ENCODE results near the gene PERM1. TPM values are rescaled to one million over a fixed set of nuclear protein-coding genes. Genes with fewer than 3 reads are reported as not detected.
A peak's percentile ranks its signal among the peaks of the same experiment; 100 is the strongest.

Gene PERM1
- total and polyA plus RNA-seq, 2 of the 13 experiments (the other 11 are each of a cell fraction or from before 2014, with no cell fraction given) = 0.04 to 0.29 TPM

DNA sequence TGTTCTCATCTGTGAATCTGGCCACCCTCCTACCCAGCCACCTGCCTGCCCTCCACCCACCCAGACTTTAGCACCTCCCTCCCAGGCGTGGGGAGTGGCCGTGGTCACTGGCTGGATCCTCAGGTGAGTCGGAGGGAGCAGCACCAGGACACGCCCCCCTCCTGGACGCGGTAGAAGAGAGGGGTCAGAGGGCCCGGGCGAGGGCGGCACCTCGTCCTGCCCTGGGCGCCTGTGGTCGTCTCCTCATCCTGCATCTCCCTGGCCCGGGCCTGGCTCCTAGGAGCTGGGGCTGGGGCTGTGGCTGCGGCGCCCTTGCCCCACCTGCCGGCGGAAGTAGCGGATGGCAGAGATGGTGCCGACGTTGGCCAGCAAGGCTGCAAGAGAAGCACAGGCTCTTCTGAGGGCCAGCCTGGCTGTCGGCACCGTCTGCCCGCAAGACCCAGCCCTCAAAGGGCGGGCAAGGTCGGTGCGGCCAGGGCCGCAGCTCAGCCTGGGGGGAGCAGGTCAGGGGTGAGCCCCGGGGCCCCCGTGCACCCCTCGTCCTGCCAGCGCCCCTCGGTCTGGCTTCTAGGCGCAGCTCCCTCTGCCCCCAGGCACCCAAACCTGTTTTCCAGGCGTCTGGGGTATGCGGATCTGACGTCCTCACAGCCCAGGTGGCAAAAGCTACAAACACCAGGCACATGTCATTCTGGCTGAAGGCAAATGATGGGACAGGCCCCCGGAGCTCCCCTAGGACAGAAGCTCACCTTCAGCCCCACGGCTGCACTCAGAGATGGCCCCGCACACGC, 5.8 kb downstream of the PERM1 start (continued):
- TF ChIP-seq, protein P1, sequence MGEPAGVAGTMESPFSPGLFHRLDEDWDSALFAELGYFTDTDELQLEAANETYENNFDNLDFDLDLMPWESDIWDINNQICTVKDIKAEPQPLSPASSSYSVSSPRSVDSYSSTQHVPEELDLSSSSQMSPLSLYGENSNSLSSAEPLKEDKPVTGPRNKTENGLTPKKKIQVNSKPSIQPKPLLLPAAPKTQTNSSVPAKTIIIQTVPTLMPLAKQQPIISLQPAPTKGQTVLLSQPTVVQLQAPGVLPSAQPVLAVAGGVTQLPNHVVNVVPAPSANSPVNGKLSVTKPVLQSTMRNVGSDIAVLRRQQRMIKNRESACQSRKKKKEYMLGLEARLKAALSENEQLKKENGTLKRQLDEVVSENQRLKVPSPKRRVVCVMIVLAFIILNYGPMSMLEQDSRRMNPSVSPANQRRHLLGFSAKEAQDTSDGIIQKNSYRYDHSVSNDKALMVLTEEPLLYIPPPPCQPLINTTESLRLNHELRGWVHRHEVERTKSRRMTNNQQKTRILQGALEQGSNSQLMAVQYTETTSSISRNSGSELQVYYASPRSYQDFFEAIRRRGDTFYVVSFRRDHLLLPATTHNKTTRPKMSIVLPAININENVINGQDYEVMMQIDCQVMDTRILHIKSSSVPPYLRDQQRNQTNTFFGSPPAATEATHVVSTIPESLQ (CRISPR knock-in tag; conservative IDR thresholded peaks at IDR 0.05) = no peak
- no peak for TF ChIP-seq MBNL3 (CRISPR knock-in tag; conservative IDR thresholded peaks at IDR 0.05)
- TF ChIP-seq KDM6A (CRISPR knock-in tag; IDR thresholded peaks at IDR 0.05; ENCODE audit: low read depth) = no peak
- TF ChIP-seq, protein P2, sequence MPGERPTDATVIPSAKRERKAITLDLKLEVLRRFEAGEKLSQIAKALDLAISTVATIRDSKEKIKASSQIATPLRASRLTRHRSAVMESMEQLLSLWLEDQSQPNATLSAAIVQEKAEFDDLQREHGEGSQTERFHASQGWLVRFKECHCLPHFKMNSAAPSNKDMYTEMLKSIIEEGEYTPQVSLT (CRISPR knock-in tag; IDR thresholded peaks at IDR 0.05; ENCODE audit: borderline replicate concordance, low read depth) = no peak
- TF ChIP-seq, protein P3, sequence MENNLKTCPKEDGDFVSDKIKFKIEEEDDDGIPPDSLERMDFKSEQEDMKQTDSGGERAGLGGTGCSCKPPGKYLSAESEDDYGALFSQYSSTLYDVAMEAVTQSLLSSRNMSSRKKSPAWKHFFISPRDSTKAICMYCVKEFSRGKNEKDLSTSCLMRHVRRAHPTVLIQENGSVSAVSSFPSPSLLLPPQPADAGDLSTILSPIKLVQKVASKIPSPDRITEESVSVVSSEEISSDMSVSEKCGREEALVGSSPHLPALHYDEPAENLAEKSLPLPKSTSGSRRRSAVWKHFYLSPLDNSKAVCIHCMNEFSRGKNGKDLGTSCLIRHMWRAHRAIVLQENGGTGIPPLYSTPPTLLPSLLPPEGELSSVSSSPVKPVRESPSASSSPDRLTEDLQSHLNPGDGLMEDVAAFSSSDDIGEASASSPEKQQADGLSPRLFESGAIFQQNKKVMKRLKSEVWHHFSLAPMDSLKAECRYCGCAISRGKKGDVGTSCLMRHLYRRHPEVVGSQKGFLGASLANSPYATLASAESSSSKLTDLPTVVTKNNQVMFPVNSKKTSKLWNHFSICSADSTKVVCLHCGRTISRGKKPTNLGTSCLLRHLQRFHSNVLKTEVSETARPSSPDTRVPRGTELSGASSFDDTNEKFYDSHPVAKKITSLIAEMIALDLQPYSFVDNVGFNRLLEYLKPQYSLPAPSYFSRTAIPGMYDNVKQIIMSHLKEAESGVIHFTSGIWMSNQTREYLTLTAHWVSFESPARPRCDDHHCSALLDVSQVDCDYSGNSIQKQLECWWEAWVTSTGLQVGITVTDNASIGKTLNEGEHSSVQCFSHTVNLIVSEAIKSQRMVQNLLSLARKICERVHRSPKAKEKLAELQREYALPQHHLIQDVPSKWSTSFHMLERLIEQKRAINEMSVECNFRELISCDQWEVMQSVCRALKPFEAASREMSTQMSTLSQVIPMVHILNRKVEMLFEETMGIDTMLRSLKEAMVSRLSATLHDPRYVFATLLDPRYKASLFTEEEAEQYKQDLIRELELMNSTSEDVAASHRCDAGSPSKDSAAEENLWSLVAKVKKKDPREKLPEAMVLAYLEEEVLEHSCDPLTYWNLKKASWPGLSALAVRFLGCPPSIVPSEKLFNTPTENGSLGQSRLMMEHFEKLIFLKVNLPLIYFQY (CRISPR knock-in tag; IDR thresholded peaks at IDR 0.05; ENCODE audit: borderline replicate concordance) = no peak
- TF ChIP-seq AGO2 (optimal IDR thresholded peaks at IDR 0.05; ENCODE audit: low read depth, low read length) = peak; percentile 17
- TF ChIP-seq ZNF781 (CRISPR knock-in tag; IDR thresholded peaks at IDR 0.05; ENCODE audit: borderline replicate concordance, not compliant biosample characterization) = peak; percentile 44
- no peak for TF ChIP-seq FOXP1 (IDR thresholded peaks at IDR 0.05)
- no peak for TF ChIP-seq FOXP1 (CRISPR knock-in tag; IDR thresholded peaks at IDR 0.05)
- no peak for TF ChIP-seq ZBTB7A (CRISPR knock-in tag; IDR thresholded peaks at IDR 0.05)
- TF ChIP-seq, protein P4, sequence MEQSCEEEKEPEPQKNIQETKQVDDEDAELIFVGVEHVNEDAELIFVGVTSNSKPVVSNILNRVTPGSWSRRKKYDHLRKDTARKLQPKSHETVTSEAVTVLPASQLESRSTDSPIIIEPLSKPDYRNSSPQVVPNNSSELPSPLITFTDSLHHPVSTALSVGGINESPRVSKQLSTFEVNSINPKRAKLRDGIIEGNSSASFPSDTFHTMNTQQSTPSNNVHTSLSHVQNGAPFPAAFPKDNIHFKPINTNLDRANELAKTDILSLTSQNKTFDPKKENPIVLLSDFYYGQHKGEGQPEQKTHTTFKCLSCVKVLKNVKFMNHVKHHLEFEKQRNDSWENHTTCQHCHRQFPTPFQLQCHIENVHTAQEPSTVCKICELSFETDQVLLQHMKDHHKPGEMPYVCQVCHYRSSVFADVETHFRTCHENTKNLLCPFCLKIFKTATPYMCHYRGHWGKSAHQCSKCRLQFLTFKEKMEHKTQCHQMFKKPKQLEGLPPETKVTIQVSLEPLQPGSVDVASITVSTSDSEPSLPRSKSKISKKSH (CRISPR knock-in tag; IDR thresholded peaks at IDR 0.05; ENCODE audit: borderline replicate concordance) = no peak
- no peak for TF ChIP-seq ZNF230 (CRISPR knock-in tag; IDR thresholded peaks at IDR 0.05)
- TF ChIP-seq ADNP (CRISPR knock-in tag; IDR thresholded peaks at IDR 0.05) = no peak
- no peak for TF ChIP-seq IKZF4 (CRISPR knock-in tag; IDR thresholded peaks at IDR 0.05; ENCODE audit: borderline replicate concordance, low read depth, not compliant biosample characterization)
- TF ChIP-seq SRSF9 (IDR thresholded peaks at IDR 0.05; ENCODE audit: borderline replicate concordance, insufficient read depth, low read depth, low read length, poor library complexity, severe bottlenecking) = no peak
- no peak for TF ChIP-seq RFX1 (IDR thresholded peaks at IDR 0.05)
- TF ChIP-seq ZNF138 (CRISPR knock-in tag; IDR thresholded peaks at IDR 0.05; ENCODE audit: low read depth) = no peak
- TF ChIP-seq, protein P5, sequence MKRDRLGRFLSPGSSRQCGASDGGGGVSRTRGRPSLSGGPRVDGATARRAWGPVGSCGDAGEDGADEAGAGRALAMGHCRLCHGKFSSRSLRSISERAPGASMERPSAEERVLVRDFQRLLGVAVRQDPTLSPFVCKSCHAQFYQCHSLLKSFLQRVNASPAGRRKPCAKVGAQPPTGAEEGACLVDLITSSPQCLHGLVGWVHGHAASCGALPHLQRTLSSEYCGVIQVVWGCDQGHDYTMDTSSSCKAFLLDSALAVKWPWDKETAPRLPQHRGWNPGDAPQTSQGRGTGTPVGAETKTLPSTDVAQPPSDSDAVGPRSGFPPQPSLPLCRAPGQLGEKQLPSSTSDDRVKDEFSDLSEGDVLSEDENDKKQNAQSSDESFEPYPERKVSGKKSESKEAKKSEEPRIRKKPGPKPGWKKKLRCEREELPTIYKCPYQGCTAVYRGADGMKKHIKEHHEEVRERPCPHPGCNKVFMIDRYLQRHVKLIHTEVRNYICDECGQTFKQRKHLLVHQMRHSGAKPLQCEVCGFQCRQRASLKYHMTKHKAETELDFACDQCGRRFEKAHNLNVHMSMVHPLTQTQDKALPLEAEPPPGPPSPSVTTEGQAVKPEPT (CRISPR knock-in tag; IDR thresholded peaks at IDR 0.05; ENCODE audit: low read depth) = 0 out of 2 replicates have a peak, but pooled peaks have one; percentile 66
- no peak for TF ChIP-seq ZNF615 (CRISPR knock-in tag; IDR thresholded peaks at IDR 0.05; ENCODE audit: borderline replicate concordance)
